Renal cortical epithelial cell (primary cell): ENCODE data around the gene PTPN6. TPM values are rescaled to one million over a fixed set of nuclear protein-coding genes. Genes with fewer than 3 reads are reported as not detected.
"Not testable (repeated sequence)": the region's sequence is repeated elsewhere in the genome, so short reads cannot be mapped to it uniquely, and the experiment has no call there.

ENCODE experiments used
- DNase-seq: peaks from one replicate; pipeline ENCODE4 v3.0.0-alpha.2; 2011; ENCODE audit warnings: low read depth
- total RNA-seq: library from RNA; depleted of rRNA; stranded (reverse); fragments of >200 nt; gene quantifications from 2 replicates; pipeline ENCODE4 v1.2.3, GENCODE V29; 2014

Gene PTPN6
- 14.8 and 18.4 TPM in 2 replicates for total RNA-seq

GRCh38 chr12:6950811-6951540 is at the start of gene PTPN6:
Gene PTPN6, plus strand, starts transcription at chr12:6951356. Its CDS starts 157 bp downstream, at chr12:6951513.
- no peak for DNase-seq

- no peak for DNase-seq
Observed at GRCh38 chr12:6902448-6902847, 48.7 kb upstream of the PTPN6 start.

- DNase-seq, result no peak
Observed at GRCh38 chr12:6903722-6904121, 47.4 kb upstream of the PTPN6 start.

- peak; percentile 94 for DNase-seq
Observed at GRCh38 chr12:6904280-6905276, 46.6 kb upstream of the PTPN6 start, which contains the start of gene LRRC23. Gene LRRC23, plus strand, starts transcription at chr12:6904822. Its CDS starts 812 bp downstream, at chr12:6905634.

- DNase-seq, result no peak
Observed at GRCh38 chr12:6905414-6906040, 45.6 kb upstream of the PTPN6 start.

GRCh38 chr12:6908141-6908540 is 43.0 kb upstream of the PTPN6 start:
- DNase-seq, result not testable (repeated sequence)

GRCh38 chr12:6909421-6910145 is 41.6 kb upstream of the PTPN6 start:
- DNase-seq, result no peak

- no peak for DNase-seq
Observed at GRCh38 chr12:6912164-6912935, 38.8 kb upstream of the PTPN6 start.

- no peak for DNase-seq
Observed at GRCh38 chr12:6914246-6914946, 36.8 kb upstream of the PTPN6 start, which contains the start of gene ENO2. Gene ENO2, plus strand, starts transcription at chr12:6914580. Its CDS starts 1,253 bp downstream, at chr12:6915833.

GRCh38 chr12:6914947-6915788 is 36.0 kb upstream of the PTPN6 start:
- DNase-seq, result no peak

- DNase-seq, result no peak
Observed at GRCh38 chr12:6915789-6916285, 35.3 kb upstream of the PTPN6 start.

GRCh38 chr12:6916426-6917200 is 34.5 kb upstream of the PTPN6 start:
- DNase-seq, result no peak

- no peak for DNase-seq
Observed at GRCh38 chr12:6917491-6918231, 33.5 kb upstream of the PTPN6 start.

- DNase-seq, result no peak
Observed at GRCh38 chr12:6919588-6919987, 31.6 kb upstream of the PTPN6 start.

GRCh38 chr12:6921539-6921938 is 29.6 kb upstream of the PTPN6 start:
- no peak for DNase-seq

- peak; percentile 30 for DNase-seq
Observed at GRCh38 chr12:6921996-6922946, 28.9 kb upstream of the PTPN6 start.
